Fibroblast of the conjunctiva (primary cell): Measurements from ENCODE around the gene GSX2.
"Not testable (repeated sequence)": the region's sequence is repeated elsewhere in the genome, so short reads cannot be mapped to it uniquely, and the experiment has no call there.

Experiments
- DNase-seq: peaks from one replicate; pipeline ENCODE4 v3.0.0-alpha.2; 2010; ENCODE audit warnings: low read depth

The GSX2 gene

GRCh38 chr4:54099748-54100574, at the start of gene GSX2:
TSS of gene GSX2 (plus strand) at chr4:54100163. CDS start at chr4:54100345, 182 bp downstream.
- no peak for DNase-seq

GRCh38 chr4:54050214-54050904, 49.6 kb upstream of the GSX2 start:
- DNase-seq, result no peak

- DNase-seq, result not testable (repeated sequence)
Measured at GRCh38 chr4:54053322-54053721, 46.6 kb upstream of the GSX2 start.

- DNase-seq, result no peak
Measured at GRCh38 chr4:54054501-54054900, 45.5 kb upstream of the GSX2 start.

GRCh38 chr4:54055494-54055893, 44.5 kb upstream of the GSX2 start:
- DNase-seq, result no peak

- no peak for DNase-seq
Measured at GRCh38 chr4:54056360-54056759, 43.6 kb upstream of the GSX2 start.

- DNase-seq, result no peak
Measured at GRCh38 chr4:54058171-54058570, 41.8 kb upstream of the GSX2 start.

- no peak for DNase-seq
Measured at GRCh38 chr4:54060116-54060515, 39.8 kb upstream of the GSX2 start.

GRCh38 chr4:54061067-54061466, 38.9 kb upstream of the GSX2 start:
- DNase-seq, result no peak

GRCh38 chr4:54061873-54062272, 38.1 kb upstream of the GSX2 start:
- DNase-seq, result no peak

- no peak for DNase-seq
Measured at GRCh38 chr4:54062392-54062791, 37.6 kb upstream of the GSX2 start.

GRCh38 chr4:54063229-54063628, 36.7 kb upstream of the GSX2 start:
- no peak for DNase-seq

GRCh38 chr4:54063737-54064316, 36.1 kb upstream of the GSX2 start:
- no peak for DNase-seq

- DNase-seq, result peak; percentile 88
Measured at GRCh38 chr4:54064317-54065111, 35.4 kb upstream of the GSX2 start, which contains the start of gene CHIC2. TSS of gene CHIC2 (minus strand) at chr4:54064605. CDS start at chr4:54064300, 305 bp downstream.

- no peak for DNase-seq
Measured at GRCh38 chr4:54065282-54066087, 34.5 kb upstream of the GSX2 start.

GRCh38 chr4:54066088-54066415, 33.9 kb upstream of the GSX2 start:
- DNase-seq, result no peak

GRCh38 chr4:54066718-54067129, 33.2 kb upstream of the GSX2 start:
- DNase-seq, result no peak

GRCh38 chr4:54067166-54067565, 32.8 kb upstream of the GSX2 start:
- DNase-seq, result peak; percentile 52

- DNase-seq, result no peak
Measured at GRCh38 chr4:54073271-54073880, 26.6 kb upstream of the GSX2 start.

GRCh38 chr4:54074381-54074780, 25.6 kb upstream of the GSX2 start:
- no peak for DNase-seq

- no peak for DNase-seq
Measured at GRCh38 chr4:54076673-54077072, 23.3 kb upstream of the GSX2 start.
